ENCODE results near the gene SPN.
A peak's percentile ranks its signal among the peaks of the same experiment; 100 is the strongest.
"Not testable (repeated sequence)": the region's sequence is repeated elsewhere in the genome, so short reads cannot be mapped to it uniquely, and the experiment has no call there.

The SPN gene

GRCh38 chr16:29709657-29710056 is 46.6 kb downstream of the SPN start:
- peaks cover 5 to 11% of the 10 kb centered on the region in 2 donors for H3K4me1 Mint-ChIP-seq (ENCODE audit: low read depth in 2 of 2)
- not testable (repeated sequence) for H3K27me3 Mint-ChIP-seq; DNase-seq; ATAC-seq (replicated peaks); H3K36me3 Mint-ChIP-seq (ENCODE audit: insufficient read depth); H3K27ac Mint-ChIP-seq; H3K9me3 Mint-ChIP-seq; H3K4me3 Mint-ChIP-seq

GRCh38 chr16:29710227-29711219 is 47.5 kb downstream of the SPN start:
- no peaks in the 10 kb centered on the region for H3K9me3 Mint-ChIP-seq
- H3K4me3 Mint-ChIP-seq, result no peak overlapping the region
- no peaks in the 10 kb centered on the region for H3K27me3 Mint-ChIP-seq
- no peaks in the 10 kb centered on the region for H3K36me3 Mint-ChIP-seq (ENCODE audit: insufficient read depth)
- peak overlapping the region; percentile 8 to 33 for H3K27ac Mint-ChIP-seq
- peaks cover 5 to 11% of the 10 kb centered on the region in 2 donors for H3K4me1 Mint-ChIP-seq (ENCODE audit: low read depth in 2 of 2)
- peak; percentile 48 to 50 (median 49) for DNase-seq
- ATAC-seq (replicated peaks), result peak; percentile 100

GRCh38 chr16:29712809-29713208 is 49.8 kb downstream of the SPN start:
- Mint-ChIP-seq H3K4me1 (ENCODE audit: low read depth in 2 of 2) (peaks cover 5 to 11% of the 10 kb centered on the region in 2 donors), H3K27ac (no peak overlapping the region), H3K9me3 (no peaks in the 10 kb centered on the region), H3K36me3 (ENCODE audit: insufficient read depth) (peaks cover 3% of the 10 kb centered on the region), H3K27me3 (no peaks in the 10 kb centered on the region), H3K4me3 (no peak overlapping the region)
- no peak for ATAC-seq (replicated peaks)
- no peak for DNase-seq

GRCh38 chr16:29714396-29714795 is 51.3 kb downstream of the SPN start:
- H3K4me3 Mint-ChIP-seq, result no peak overlapping the region
- ATAC-seq (replicated peaks), result no peak
- H3K4me1 Mint-ChIP-seq (ENCODE audit: low read depth in 2 of 2), result peaks cover 5 to 11% of the 10 kb centered on the region in 2 donors
- H3K36me3 Mint-ChIP-seq (ENCODE audit: insufficient read depth), result peaks cover 3% of the 10 kb centered on the region
- no peak for DNase-seq
- no peaks in the 10 kb centered on the region for H3K27me3 Mint-ChIP-seq
- H3K27ac Mint-ChIP-seq, result no peak overlapping the region
- H3K9me3 Mint-ChIP-seq, result no peaks in the 10 kb centered on the region

GRCh38 chr16:29714972-29715371 is 51.9 kb downstream of the SPN start:
- ATAC-seq (replicated peaks), result no peak
- H3K36me3 Mint-ChIP-seq (ENCODE audit: insufficient read depth), result peaks cover 3% of the 10 kb centered on the region

GRCh38 chr16:29717113-29717512 is 54.1 kb downstream of the SPN start:
- Mint-ChIP-seq H3K4me1 (ENCODE audit: low read depth in 2 of 2) (peaks cover 5 to 7% of the 10 kb centered on the region in 2 donors), H3K4me3 (no peak overlapping the region), H3K9me3 (no peaks in the 10 kb centered on the region), H3K27ac (no peak overlapping the region), H3K36me3 (ENCODE audit: insufficient read depth) (peaks cover 3% of the 10 kb centered on the region), H3K27me3 (no peaks in the 10 kb centered on the region)
- no peak for DNase-seq
- ATAC-seq (replicated peaks), result no peak

More at GRCh38 chr16:29714972-29715371, 51.9 kb downstream of the SPN start:
- H3K27me3 Mint-ChIP-seq, result no peaks in the 10 kb centered on the region
- H3K27ac Mint-ChIP-seq, result no peak overlapping the region
- H3K9me3 Mint-ChIP-seq, result no peaks in the 10 kb centered on the region
- no peak for DNase-seq
- no peak overlapping the region for H3K4me3 Mint-ChIP-seq
- H3K4me1 Mint-ChIP-seq (ENCODE audit: low read depth in 2 of 2), result peaks cover 5 to 6% of the 10 kb centered on the region in 2 donors

GRCh38 chr16:29719063-29719462 is 56.0 kb downstream of the SPN start:
- Mint-ChIP-seq H3K27me3 (no peaks in the 10 kb centered on the region), H3K27ac (no peak overlapping the region), H3K9me3 (no peaks in the 10 kb centered on the region), H3K4me3 (no peak overlapping the region), H3K4me1 (ENCODE audit: low read depth in 2 of 2) (peaks cover 5 to 7% of the 10 kb centered on the region in 2 donors), H3K36me3 (ENCODE audit: insufficient read depth) (peaks cover 3% of the 10 kb centered on the region)
- DNase-seq (no peak), ATAC-seq (replicated peaks) (no peak)
